PC-3 (cell line): ENCODE results near the gene TRAPPC2L. TPM values are rescaled to one million over a fixed set of nuclear protein-coding genes. Genes with fewer than 3 reads are reported as not detected.

ENCODE experiments used
- ATAC-seq: fragments of 200-7000 bp; cut with Tn5 transposase; 2 replicates; pipeline ENCODE4 v1.9.1; 2020; ENCODE audit warnings: mild to moderate bottlenecking, moderate library complexity
- BruUV-seq: library from RNA; stranded (reverse); fragments of 400-500 nt; replicated peaks from 2 replicates; lab custom pipeline; 2021; lab: Mats Ljungman, UMichigan
- CTCF ChIA-PET: fragments of 300-600 bp; sonication (Branson Sonifier 250); formaldehyde crosslinking; loops from one replicate; lab custom pipeline; 2022; ENCODE audit warnings: antibody characterized with exemption; lab: Charles Lee
- POLR2A ChIA-PET: fragments of 300-600 bp; sonication (Branson Sonifier 250); formaldehyde crosslinking; loops from one replicate; lab custom pipeline; 2022; ENCODE audit warnings: antibody characterized with exemption; ENCODE audit not compliant: unreplicated experiment; lab: Charles Lee
- DNase-seq: peaks from one replicate; pipeline ENCODE4 v3.0.0-alpha.2; 2015
- H2AFZ ChIP-seq: fragments of 300-600 bp; sonication (generic); 2 replicates; pipeline ENCODE4 v1.6.0; 2016; ENCODE audit warnings: antibody characterized with exemption, low read length
- H3F3A ChIP-seq: fragments of 300-600 bp; sonication (generic); one replicate; pipeline ENCODE4 v1.6.0; 2017; ENCODE audit warnings: antibody characterized with exemption, low read length, control low read depth, mild to moderate bottlenecking; ENCODE audit not compliant: unreplicated experiment
- H3K27ac ChIP-seq: fragments of 300-600 bp; sonication (generic); 2 replicates; pipeline ENCODE4 v1.5.1; 2016; ENCODE audit warnings: mild to moderate bottlenecking, low read length
- H3K27me3 ChIP-seq: fragments of 300-600 bp; sonication (generic); 2 replicates; pipeline ENCODE4 v1.6.1; 2016; ENCODE audit warnings: low read length, mixed read lengths
- H3K36me3 ChIP-seq: fragments of 300-600 bp; sonication (generic); 2 replicates; pipeline ENCODE4 v1.6.1; 2016; ENCODE audit warnings: low read depth, mixed run types, low read length, mixed read lengths
- H3K4me1 ChIP-seq: fragments of 300-600 bp; sonication (generic); 2 replicates; pipeline ENCODE4 v1.5.1; 2016; ENCODE audit warnings: low read length; ENCODE audit not compliant: insufficient read depth
- H3K4me2 ChIP-seq: fragments of 300-600 bp; sonication (generic); 2 replicates; pipeline ENCODE4 v1.6.0; 2016; ENCODE audit warnings: low read length
- H3K4me3 ChIP-seq: fragments of 300-600 bp; sonication (generic); 2 replicates; pipeline ENCODE4 v1.5.1; 2016; ENCODE audit warnings: mild to moderate bottlenecking, low read length, mixed read lengths
- H3K79me2 ChIP-seq: fragments of 300-600 bp; sonication (generic); 2 replicates; pipeline ENCODE4 v1.6.1; 2017; ENCODE audit warnings: low read length, mixed read lengths
- H3K9ac ChIP-seq: fragments of 300-600 bp; sonication (generic); 2 replicates; pipeline ENCODE4 v1.6.0; 2016; ENCODE audit warnings: mild to moderate bottlenecking, low read length
- H3K9me2 ChIP-seq: fragments of 300-600 bp; sonication (generic); replicated peaks from 2 replicates; pipeline ENCODE4 v1.6.1; 2016; ENCODE audit warnings: mixed run types, low read length, mixed read lengths
- H3K9me3 ChIP-seq: fragments of 300-600 bp; sonication (generic); 2 replicates; pipeline ENCODE4 v1.6.1; 2016; ENCODE audit warnings: low read length, mixed read lengths
- H4K20me1 ChIP-seq: fragments of 300-600 bp; sonication (generic); 2 replicates; pipeline ENCODE4 v1.6.1; 2016; ENCODE audit warnings: low read length, mixed read lengths
- EZH2 ChIP-seq: fragments of 300-600 bp; sonication (generic); IDR thresholded peaks from one replicate; pipeline ENCODE4 v1.6.1; 2017; ENCODE audit warnings: antibody characterized with exemption, mild to moderate bottlenecking, low read length; ENCODE audit not compliant: unreplicated experiment
- EZH2phosphoT487 ChIP-seq: fragments of 300-600 bp; sonication (generic); IDR thresholded peaks from 2 replicates; pipeline ENCODE4 v1.6.1; 2018; ENCODE audit warnings: mild to moderate bottlenecking, antibody characterized with exemption, low read length, borderline replicate concordance
- intact Hi-C: fragments of 100-400 bp; cut with micrococcal nuclease; formaldehyde crosslinking; loops from 2 replicates; pipeline ENCODE4 v1.9.0; 2023
- total RNA-seq: library from RNA; depleted of rRNA; stranded (reverse); fragments of >200 nt; gene quantifications from 2 replicates; pipeline ENCODE4 v1.2.3, GENCODE V29; 2014
- TF ChIP-seq, protein P1 (sequence below): fragments of 300-600 bp; sonication (generic); conservative IDR thresholded peaks from 2 replicates; pipeline ENCODE4 v1.5.1; 2017; ENCODE audit warnings: antibody characterized with exemption, low read depth, mild to moderate bottlenecking, low read length

TRAPPC2L gene
- total RNA-seq, 1 experiment from 2014 or later, result 77.5 TPM

DNA sequence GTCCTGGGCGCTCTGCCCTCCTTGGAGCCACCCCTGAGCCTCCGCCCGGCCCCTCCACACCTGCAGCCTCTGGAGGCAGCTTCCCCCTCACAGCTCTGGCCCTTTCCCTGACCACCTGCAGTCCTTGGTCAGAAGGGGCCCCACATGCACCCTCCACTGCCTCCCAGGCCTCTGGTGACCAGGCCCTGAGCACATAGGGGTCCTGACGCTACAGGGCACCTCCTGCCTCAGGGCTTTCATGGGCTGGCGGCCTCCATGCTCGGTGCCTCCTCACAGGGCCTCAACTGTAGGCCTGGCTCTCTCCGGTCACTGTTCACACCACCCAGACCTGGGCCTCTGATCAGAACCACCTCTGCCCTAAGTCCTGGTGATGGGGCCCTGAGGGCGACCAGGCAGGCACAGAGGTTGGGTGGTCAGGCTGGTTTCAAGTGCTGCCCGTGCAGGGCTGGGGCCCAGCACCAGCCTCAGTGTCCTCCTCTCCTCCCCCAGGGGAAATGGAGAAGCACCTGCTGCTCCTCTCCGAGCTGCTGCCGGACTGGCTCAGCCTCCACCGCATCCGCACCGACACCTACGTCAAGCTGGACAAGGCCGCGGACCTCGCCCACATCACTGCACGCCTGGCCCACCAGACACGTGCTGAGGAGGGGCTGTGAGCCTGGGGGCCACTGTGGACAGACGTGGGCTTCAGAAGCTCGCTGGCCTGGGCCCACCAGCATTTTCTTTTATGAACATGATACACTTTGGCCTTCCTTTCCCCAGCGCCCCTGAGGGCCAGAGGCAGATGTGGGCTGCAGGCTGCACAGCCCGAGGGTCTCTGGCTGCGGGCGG is 49.1 kb upstream of the TRAPPC2L start:
- BruUV-seq, result no TSS peak
- TF ChIP-seq, protein P1, sequence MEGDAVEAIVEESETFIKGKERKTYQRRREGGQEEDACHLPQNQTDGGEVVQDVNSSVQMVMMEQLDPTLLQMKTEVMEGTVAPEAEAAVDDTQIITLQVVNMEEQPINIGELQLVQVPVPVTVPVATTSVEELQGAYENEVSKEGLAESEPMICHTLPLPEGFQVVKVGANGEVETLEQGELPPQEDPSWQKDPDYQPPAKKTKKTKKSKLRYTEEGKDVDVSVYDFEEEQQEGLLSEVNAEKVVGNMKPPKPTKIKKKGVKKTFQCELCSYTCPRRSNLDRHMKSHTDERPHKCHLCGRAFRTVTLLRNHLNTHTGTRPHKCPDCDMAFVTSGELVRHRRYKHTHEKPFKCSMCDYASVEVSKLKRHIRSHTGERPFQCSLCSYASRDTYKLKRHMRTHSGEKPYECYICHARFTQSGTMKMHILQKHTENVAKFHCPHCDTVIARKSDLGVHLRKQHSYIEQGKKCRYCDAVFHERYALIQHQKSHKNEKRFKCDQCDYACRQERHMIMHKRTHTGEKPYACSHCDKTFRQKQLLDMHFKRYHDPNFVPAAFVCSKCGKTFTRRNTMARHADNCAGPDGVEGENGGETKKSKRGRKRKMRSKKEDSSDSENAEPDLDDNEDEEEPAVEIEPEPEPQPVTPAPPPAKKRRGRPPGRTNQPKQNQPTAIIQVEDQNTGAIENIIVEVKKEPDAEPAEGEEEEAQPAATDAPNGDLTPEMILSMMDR, result no peak
- TF ChIP-seq EZH2 (no peak), EZH2phosphoT487 (no peak)
- Histone ChIP-seq H3K27me3 (no peaks in the 10 kb centered on the region), H3K9me3 (no peaks in the 10 kb centered on the region), H3K9ac (no peak overlapping the region), H3K9me2 (no peaks in the 10 kb centered on the region), H3K4me2 (no peak overlapping the region), H3K36me3 (peaks cover 12% of the 10 kb centered on the region; the same call in 1 of the 2 replicates), H4K20me1 (peaks cover 8% of the 10 kb centered on the region; the same call in 1 of the 2 replicates), H3F3A (no peaks in the 10 kb centered on the region), H3K79me2 (peaks cover 51% of the 10 kb centered on the region), H2AFZ (no peak overlapping the region), H3K27ac (no peak overlapping the region), H3K4me3 (no peak overlapping the region), H3K4me1 (peaks cover 17% of the 10 kb centered on the region)
- intact Hi-C loops, result no loop called here
- ATAC-seq (no peak), DNase-seq (no peak)
- POLR2A ChIA-PET, result no interaction called here
- CTCF ChIA-PET, result no interaction called here

DNA sequence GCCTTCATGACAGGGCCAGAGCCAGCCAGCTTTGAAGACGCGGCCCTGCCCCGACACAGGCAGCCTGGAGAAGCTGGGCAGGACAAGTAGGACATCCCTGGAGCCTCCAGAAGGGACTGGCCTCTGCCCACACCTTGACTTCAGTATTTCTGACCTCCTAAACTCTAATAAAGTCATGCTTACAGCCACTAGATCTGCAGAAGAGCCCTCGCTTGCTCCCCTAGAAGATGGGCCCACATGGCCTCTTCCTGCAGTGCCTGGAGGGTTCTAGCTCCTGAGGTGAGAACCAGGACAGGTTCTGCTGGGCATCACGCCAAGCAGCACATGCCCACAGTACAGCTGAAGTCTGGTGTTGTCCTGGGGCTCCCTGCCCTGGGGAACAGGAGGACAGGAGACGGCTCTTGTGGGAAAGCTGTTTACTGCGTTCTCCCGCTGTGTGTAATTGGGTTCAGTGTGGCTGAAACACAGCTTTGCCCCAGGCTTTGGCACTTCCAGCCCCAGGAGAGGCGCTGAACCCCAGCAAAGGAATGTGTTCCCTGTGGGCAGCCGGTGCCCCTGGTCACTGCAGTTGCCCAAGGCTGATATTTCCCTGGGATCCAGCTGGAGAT is 47.8 kb upstream of the TRAPPC2L start:
- CTCF ChIA-PET, result no interaction called here
- peak; percentile 29 for DNase-seq
- intact Hi-C loops, result no loop called here
- no peak for TF ChIP-seq EZH2phosphoT487
- TF ChIP-seq, protein P1, result no peak
- TF ChIP-seq EZH2, result no peak
- H2AFZ ChIP-seq, result no peak overlapping the region
- peaks cover 45% of the 10 kb centered on the region for H3K79me2 ChIP-seq
- ATAC-seq, result no peak
- TSS peak; percentile 45 for BruUV-seq
- H3K27me3 ChIP-seq, result no peaks in the 10 kb centered on the region
- H4K20me1 ChIP-seq, result peaks cover 8% of the 10 kb centered on the region; the same call in 1 of the 2 replicates
- no peaks in the 10 kb centered on the region for H3K9me3 ChIP-seq
- H3K4me2 ChIP-seq, result peak overlapping the region; percentile 93; the same call in 1 of the 2 replicates
- H3K9me2 ChIP-seq, result no peaks in the 10 kb centered on the region
- no peak overlapping the region for H3K27ac ChIP-seq
- POLR2A ChIA-PET, result no interaction called here
- H3F3A ChIP-seq, result no peaks in the 10 kb centered on the region
- no peak overlapping the region for H3K9ac ChIP-seq
- peaks cover 12% of the 10 kb centered on the region; the same call in 1 of the 2 replicates for H3K36me3 ChIP-seq
- no peak overlapping the region for H3K4me3 ChIP-seq
- peaks cover 17% of the 10 kb centered on the region for H3K4me1 ChIP-seq
